ENCODE results near the gene PIANP. TPM values are rescaled to one million over a fixed set of nuclear protein-coding genes. Genes with fewer than 3 reads are reported as not detected.
"Not testable (repeated sequence)": the region's sequence is repeated elsewhere in the genome, so short reads cannot be mapped to it uniquely, and the experiment has no call there.

The PIANP gene
- total RNA-seq, 5 donors from 2014 or later (not counting 1 experiment from before 2014, with no cell fraction given), result 0.88 to 2.5 (median 2.4) TPM; not detected in 1

DNA sequence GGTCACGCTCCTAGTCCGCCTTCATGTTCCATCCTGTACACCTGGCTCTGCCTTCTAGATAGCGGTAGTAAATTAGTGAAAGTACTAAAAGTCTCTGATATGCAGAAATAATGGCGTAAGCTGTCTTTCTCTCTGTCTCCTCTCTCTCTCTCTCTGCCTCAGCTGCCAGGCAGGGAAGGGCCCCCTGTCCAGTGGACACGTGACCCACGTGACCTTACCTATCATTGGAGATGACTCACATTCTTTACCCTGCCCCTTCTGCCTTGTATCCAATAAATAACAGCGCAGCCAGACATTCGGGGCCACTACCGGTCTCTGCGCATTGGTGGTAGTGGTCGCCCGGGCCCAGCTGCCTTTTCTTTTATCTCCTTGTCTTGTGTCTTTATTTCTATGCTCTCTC, 41.5 kb upstream of the PIANP start:
- H3K27me3 Mint-ChIP-seq; H3K9me3 ChIP-seq; ATAC-seq (replicated peaks in 1 of 4); H3K9me3 Mint-ChIP-seq; H3K36me3 Mint-ChIP-seq; H3K27ac Mint-ChIP-seq; H3K36me3 ChIP-seq (ENCODE audit: control insufficient read depth in 2 of 2, extremely low read depth in 1 of 2, insufficient read depth in 1 of 2, low read length in 1 of 2); H3K27ac ChIP-seq (ENCODE audit: low read length); POLR2A ChIA-PET; CTCF ChIA-PET; H3K4me3 ChIP-seq (ENCODE audit: control insufficient read depth in 1 of 2, extremely low read depth in 1 of 2, low read length in 1 of 2); H3K4me3 Mint-ChIP-seq; H3K27me3 ChIP-seq (replicated peaks in 1 of 2; ENCODE audit: control insufficient read depth in 2 of 2, extremely low read depth in 1 of 2, insufficient read depth in 2 of 2, low read length in 1 of 2); DNase-seq: not testable (repeated sequence)
- no CpG with 5 or more reads among the region's 12 CpGs for whole genome bisulfite sequencing (ENCODE audit: insufficient coverage)
- peaks cover 14 to 16% (median 15%) of the 10 kb centered on the region in 3 donors for H3K4me1 Mint-ChIP-seq
- H3K4me1 ChIP-seq (ENCODE audit: control insufficient read depth in 1 of 2, extremely low read depth in 1 of 2, insufficient read depth in 2 of 2, low read length in 2 of 2), result peaks cover 5 to 17% of the 10 kb centered on the region in 2 experiments

DNA sequence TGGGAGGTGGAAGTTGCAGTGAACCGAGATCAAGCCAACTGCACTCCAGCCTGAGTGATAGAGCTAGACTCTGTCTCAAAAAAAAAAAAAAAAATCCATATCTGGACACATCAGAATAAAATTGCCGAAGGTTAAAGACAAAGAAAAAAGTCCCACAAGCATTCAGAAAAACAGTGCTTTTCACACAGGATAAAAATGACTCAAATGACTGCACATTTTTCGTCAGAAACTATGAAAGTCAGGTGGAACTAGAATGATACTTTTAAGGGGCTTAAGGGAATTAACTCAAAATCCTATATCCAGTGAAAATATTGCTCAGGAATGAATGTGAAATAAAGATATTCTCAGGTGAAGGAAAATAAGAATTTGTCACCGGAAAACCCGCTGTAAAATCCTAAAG, 36.1 kb upstream of the PIANP start:
- no peaks in the 10 kb centered on the region for H3K27me3 Mint-ChIP-seq

GRCh38 chr12:6735448-6736191, 35.0 kb upstream of the PIANP start:
- WGBS (ENCODE audit: insufficient coverage), result 54% methylated on average over 7 of the region's 8 CpGs
- Mint-ChIP-seq H3K4me3 (no peak overlapping the region), H3K9me3 (no peaks in the 10 kb centered on the region), H3K36me3 (peaks cover 21% of the 10 kb centered on the region), H3K4me1 (peaks cover 0 to 5% (median 4%) of the 10 kb centered on the region in 3 donors), H3K27ac (no peak overlapping the region), H3K27me3 (no peaks in the 10 kb centered on the region)
- Histone ChIP-seq H3K27me3 (replicated peaks in 1 of 2; ENCODE audit: control insufficient read depth in 2 of 2, extremely low read depth in 1 of 2, insufficient read depth in 2 of 2, low read length in 1 of 2) (no peaks in the 10 kb centered on the region), H3K4me1 (ENCODE audit: control insufficient read depth in 1 of 2, extremely low read depth in 1 of 2, insufficient read depth in 2 of 2, low read length in 2 of 2) (no peaks in the 10 kb centered on the region), H3K4me3 (ENCODE audit: control insufficient read depth in 1 of 2, extremely low read depth in 1 of 2, low read length in 1 of 2) (no peak overlapping the region), H3K36me3 (ENCODE audit: control insufficient read depth in 2 of 2, extremely low read depth in 1 of 2, insufficient read depth in 1 of 2, low read length in 1 of 2) (peaks cover 10 to 32% of the 10 kb centered on the region in 2 donors), H3K27ac (ENCODE audit: low read length) (no peak overlapping the region), H3K9me3 (no peaks in the 10 kb centered on the region)
- DNase-seq (peak in 19 of 35 experiments; percentile 9 to 55 (median 26)), ATAC-seq (replicated peaks in 1 of 4) (peak in 3 of 4 experiments; percentile 49 to 61 (median 50))
- ChIA-PET POLR2A (interaction anchor here in 1 of 2 donors (0.6 kb wide), 1 partner anchor 53 kb away, joined by 6 read pairs; no protein-coding TSS in a partner anchor), CTCF (no interaction called here)

More for the DNA sequence above, 36.1 kb upstream of the PIANP start:
- H3K36me3 Mint-ChIP-seq, result peaks cover 13% of the 10 kb centered on the region
- H3K4me3 ChIP-seq (ENCODE audit: control insufficient read depth in 1 of 2, extremely low read depth in 1 of 2, low read length in 1 of 2), result no peak overlapping the region
- peaks cover 10 to 21% of the 10 kb centered on the region in 2 donors for H3K36me3 ChIP-seq (ENCODE audit: control insufficient read depth in 2 of 2, extremely low read depth in 1 of 2, insufficient read depth in 1 of 2, low read length in 1 of 2)
- H3K4me3 Mint-ChIP-seq, result no peak overlapping the region
- H3K27ac ChIP-seq (ENCODE audit: low read length), result no peak overlapping the region
- POLR2A ChIA-PET, result interaction anchor here in 1 of 2 donors (0.6 kb wide), 1 partner anchor 71 kb away, joined by 9 read pairs; no protein-coding TSS in a partner anchor
- H3K27ac Mint-ChIP-seq, result no peak overlapping the region
- CTCF ChIA-PET, result interaction anchor here in 1 of 2 donors (0.7 kb wide), 2 partner anchors 105 to 517 kb away, joined by 4 read pairs; no protein-coding TSS in a partner anchor
- WGBS (ENCODE audit: insufficient coverage), result no CpG with 5 or more reads among the region's 5 CpGs
- H3K9me3 ChIP-seq, result no peaks in the 10 kb centered on the region
- H3K27me3 ChIP-seq (replicated peaks in 1 of 2; ENCODE audit: control insufficient read depth in 2 of 2, extremely low read depth in 1 of 2, insufficient read depth in 2 of 2, low read length in 1 of 2), result no peaks in the 10 kb centered on the region
- no peaks in the 10 kb centered on the region for H3K9me3 Mint-ChIP-seq
- no peak for ATAC-seq (replicated peaks in 1 of 4)
- H3K4me1 ChIP-seq (ENCODE audit: control insufficient read depth in 1 of 2, extremely low read depth in 1 of 2, insufficient read depth in 2 of 2, low read length in 2 of 2), result no peaks in the 10 kb centered on the region
- no peak for DNase-seq
- peaks cover 0 to 5% (median 4%) of the 10 kb centered on the region in 3 donors for H3K4me1 Mint-ChIP-seq

DNA sequence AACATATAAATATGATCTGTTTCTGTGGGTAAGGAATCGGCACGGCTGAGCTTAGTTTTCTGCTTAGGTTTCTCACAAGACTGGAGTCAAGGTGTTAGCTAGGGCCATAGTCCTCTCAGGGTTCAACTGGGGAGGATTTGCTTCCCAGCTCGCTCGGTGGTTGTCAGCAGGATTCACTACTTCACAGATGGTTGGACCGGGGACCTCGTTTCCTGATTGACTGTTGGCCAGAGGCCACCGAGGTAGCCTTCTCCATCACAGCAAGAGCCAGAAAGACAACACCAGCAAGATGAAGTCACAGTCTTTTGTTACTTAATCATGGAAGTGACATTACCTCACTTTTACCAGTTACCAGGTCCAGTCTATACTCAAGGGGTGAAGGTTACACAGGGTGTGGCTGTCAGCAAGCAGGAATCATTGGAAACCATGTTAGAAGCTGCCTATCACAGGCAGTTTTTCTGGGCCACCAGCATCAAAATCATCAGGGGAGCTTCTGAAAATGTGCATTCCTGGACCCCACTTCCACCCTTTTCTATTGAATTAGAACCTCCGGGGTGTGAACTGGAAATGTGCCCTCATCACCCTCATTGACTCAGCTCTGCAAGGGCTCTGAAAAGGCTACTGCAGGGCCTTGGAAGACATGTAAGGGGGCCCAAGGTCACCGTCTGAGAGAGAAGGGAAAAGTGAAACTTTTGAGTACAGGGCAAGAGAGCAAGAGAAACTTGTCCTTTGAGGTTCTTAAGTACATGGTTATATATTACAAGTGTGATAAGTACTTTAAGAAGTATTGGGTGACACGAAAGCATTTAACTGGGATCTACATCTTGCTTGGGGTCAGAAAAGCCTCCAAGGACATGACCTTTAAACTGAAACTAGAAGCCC, 34.1 kb upstream of the PIANP start:
- H3K27me3 Mint-ChIP-seq, result no peaks in the 10 kb centered on the region
- POLR2A ChIA-PET, result interaction anchor here in 1 of 2 donors (0.6 kb wide), 1 partner anchor 22 kb away, joined by 5 read pairs; no protein-coding TSS in a partner anchor
- Histone ChIP-seq H3K27me3 (replicated peaks in 1 of 2; ENCODE audit: control insufficient read depth in 2 of 2, extremely low read depth in 1 of 2, insufficient read depth in 2 of 2, low read length in 1 of 2) (no peaks in the 10 kb centered on the region), H3K9me3 (no peaks in the 10 kb centered on the region), H3K4me3 (ENCODE audit: control insufficient read depth in 1 of 2, extremely low read depth in 1 of 2, low read length in 1 of 2) (no peak overlapping the region), H3K4me1 (ENCODE audit: control insufficient read depth in 1 of 2, extremely low read depth in 1 of 2, insufficient read depth in 2 of 2, low read length in 2 of 2) (no peaks in the 10 kb centered on the region), H3K27ac (ENCODE audit: low read length) (no peak overlapping the region), H3K36me3 (ENCODE audit: control insufficient read depth in 2 of 2, extremely low read depth in 1 of 2, insufficient read depth in 1 of 2, low read length in 1 of 2) (peaks cover 19 to 41% of the 10 kb centered on the region in 2 donors)
- H3K27ac Mint-ChIP-seq, result no peak overlapping the region
- CTCF ChIA-PET, result no interaction called here
- H3K4me1 Mint-ChIP-seq, result peaks cover 0 to 5% (median 4%) of the 10 kb centered on the region in 3 donors
- H3K9me3 Mint-ChIP-seq, result no peaks in the 10 kb centered on the region
- H3K4me3 Mint-ChIP-seq, result no peak overlapping the region
- WGBS (ENCODE audit: insufficient coverage), result 88% methylated on average over 5 of the region's 10 CpGs
- ATAC-seq (replicated peaks in 1 of 4) (no peak), DNase-seq (no peak)
- H3K36me3 Mint-ChIP-seq, result peaks cover 28% of the 10 kb centered on the region

DNA sequence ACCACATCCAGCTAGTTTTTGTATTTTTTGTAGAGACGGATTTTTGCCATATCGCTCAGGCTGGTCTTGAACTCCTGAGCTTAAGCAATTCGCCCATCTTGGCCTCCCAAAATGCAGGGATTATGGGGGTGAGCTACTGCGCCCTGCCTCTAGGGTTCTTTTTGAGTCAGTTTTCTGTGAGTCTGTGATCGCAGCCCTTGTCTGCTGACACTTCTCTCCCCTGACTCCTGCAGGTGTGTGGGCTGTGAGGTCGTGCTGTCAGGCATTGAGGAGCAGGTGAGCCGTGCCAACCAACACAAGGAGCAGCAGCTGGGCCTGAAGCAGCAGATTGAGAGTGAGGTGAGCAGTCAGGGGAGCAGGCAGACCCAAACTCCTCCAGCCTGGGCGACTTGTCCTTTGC, 29.6 kb upstream of the PIANP start:
- Histone ChIP-seq H3K4me1 (ENCODE audit: control insufficient read depth in 1 of 2, extremely low read depth in 1 of 2, insufficient read depth in 2 of 2, low read length in 2 of 2) (peaks cover 0 to 2% of the 10 kb centered on the region in 2 experiments), H3K27me3 (replicated peaks in 1 of 2; ENCODE audit: control insufficient read depth in 2 of 2, extremely low read depth in 1 of 2, insufficient read depth in 2 of 2, low read length in 1 of 2) (no peaks in the 10 kb centered on the region), H3K27ac (ENCODE audit: low read length) (no peak overlapping the region), H3K4me3 (ENCODE audit: control insufficient read depth in 1 of 2, extremely low read depth in 1 of 2, low read length in 1 of 2) (no peak overlapping the region), H3K36me3 (ENCODE audit: control insufficient read depth in 2 of 2, extremely low read depth in 1 of 2, insufficient read depth in 1 of 2, low read length in 1 of 2) (peaks cover 28 to 66% of the 10 kb centered on the region in 2 donors), H3K9me3 (no peaks in the 10 kb centered on the region)
- ChIA-PET POLR2A (interaction anchor here in 1 of 2 donors (0.5 kb wide), 1 partner anchor 91 kb away, joined by 3 read pairs; the partner anchor contains the start of gene GPR162), CTCF (no interaction called here)
- Mint-ChIP-seq H3K27me3 (no peaks in the 10 kb centered on the region), H3K4me3 (no peak overlapping the region), H3K36me3 (peaks cover 47% of the 10 kb centered on the region), H3K27ac (no peak overlapping the region), H3K9me3 (no peaks in the 10 kb centered on the region), H3K4me1 (peaks cover 8 to 12% (median 11%) of the 10 kb centered on the region in 3 donors)
- DNase-seq (no peak), ATAC-seq (replicated peaks in 1 of 4) (no peak)
- 97% methylated on average over 6 of the region's 8 CpGs for WGBS (ENCODE audit: insufficient coverage)

DNA sequence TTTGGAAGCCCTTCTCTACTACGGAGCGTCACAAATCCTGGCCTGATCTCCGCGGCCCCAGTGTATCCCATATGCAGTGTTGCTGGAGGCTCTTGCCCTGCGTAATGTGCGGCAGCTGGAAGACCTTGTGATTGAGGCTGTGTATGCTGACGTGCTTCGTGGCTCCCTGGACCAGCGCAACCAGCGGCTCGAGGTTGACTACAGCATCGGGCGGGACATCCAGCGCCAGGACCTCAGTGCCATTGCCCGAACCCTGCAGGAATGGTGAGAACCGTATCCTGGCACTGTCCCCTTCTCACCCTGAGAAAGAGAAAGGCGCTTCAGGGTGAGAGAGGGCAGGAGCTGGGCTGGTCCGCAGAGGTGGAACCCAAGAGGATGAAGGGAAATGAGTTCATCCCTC, 28.6 kb upstream of the PIANP start:
- DNase-seq, result no peak
- Histone ChIP-seq H3K4me3 (ENCODE audit: control insufficient read depth in 1 of 2, extremely low read depth in 1 of 2, low read length in 1 of 2) (no peak overlapping the region), H3K36me3 (ENCODE audit: control insufficient read depth in 2 of 2, extremely low read depth in 1 of 2, insufficient read depth in 1 of 2, low read length in 1 of 2) (peaks cover 22 to 59% of the 10 kb centered on the region in 2 donors), H3K27ac (ENCODE audit: low read length) (no peak overlapping the region), H3K27me3 (replicated peaks in 1 of 2; ENCODE audit: control insufficient read depth in 2 of 2, extremely low read depth in 1 of 2, insufficient read depth in 2 of 2, low read length in 1 of 2) (no peaks in the 10 kb centered on the region), H3K9me3 (no peaks in the 10 kb centered on the region), H3K4me1 (ENCODE audit: control insufficient read depth in 1 of 2, extremely low read depth in 1 of 2, insufficient read depth in 2 of 2, low read length in 2 of 2) (peaks cover 7 to 12% of the 10 kb centered on the region in 2 experiments)
- Mint-ChIP-seq H3K9me3 (no peaks in the 10 kb centered on the region), H3K27me3 (no peaks in the 10 kb centered on the region), H3K4me3 (no peak overlapping the region), H3K27ac (no peak overlapping the region), H3K36me3 (peaks cover 40% of the 10 kb centered on the region), H3K4me1 (peaks cover 15 to 21% (median 17%) of the 10 kb centered on the region in 3 donors)
- ChIA-PET POLR2A (no interaction called here), CTCF (no interaction called here)
- WGBS (ENCODE audit: insufficient coverage), result 100% methylated on average over 11 of the region's 18 CpGs
- no peak for ATAC-seq (replicated peaks in 1 of 4)
